ENCODE measurements around the gene SHANK1. TPM values are rescaled to one million over a fixed set of nuclear protein-coding genes. Genes with fewer than 3 reads are reported as not detected.

Gene SHANK1
- total RNA-seq, 4 donors from 2014 or later: 0.21 to 3.3 (median 0.30) TPM; not detected in 1

GRCh38 chr19:50745221-50745620 lies 25.6 kb upstream of the SHANK1 start:
- WGBS, 2 donors: 70 to 78% methylated on average over 10 of the region's 10 CpGs
- Histone ChIP-seq H3K4me3 (no peak overlapping the region), H3K4me1 (no peaks in the 10 kb centered on the region), H3K9me3 (no peaks in the 10 kb centered on the region), H3K27me3 (peaks cover 0 to 4% of the 10 kb centered on the region in 2 donors), H3K27ac (no peak overlapping the region), H3K36me3 (no peaks in the 10 kb centered on the region)
- DNase-seq (ENCODE audit: low spot score in 2 of 2): no peak
- TF ChIP-seq POLR2A (IDR thresholded peaks at IDR 0.05) (no peak), EP300 (IDR thresholded peaks at IDR 0.05) (no peak)
- TF ChIP-seq, protein P1, sequence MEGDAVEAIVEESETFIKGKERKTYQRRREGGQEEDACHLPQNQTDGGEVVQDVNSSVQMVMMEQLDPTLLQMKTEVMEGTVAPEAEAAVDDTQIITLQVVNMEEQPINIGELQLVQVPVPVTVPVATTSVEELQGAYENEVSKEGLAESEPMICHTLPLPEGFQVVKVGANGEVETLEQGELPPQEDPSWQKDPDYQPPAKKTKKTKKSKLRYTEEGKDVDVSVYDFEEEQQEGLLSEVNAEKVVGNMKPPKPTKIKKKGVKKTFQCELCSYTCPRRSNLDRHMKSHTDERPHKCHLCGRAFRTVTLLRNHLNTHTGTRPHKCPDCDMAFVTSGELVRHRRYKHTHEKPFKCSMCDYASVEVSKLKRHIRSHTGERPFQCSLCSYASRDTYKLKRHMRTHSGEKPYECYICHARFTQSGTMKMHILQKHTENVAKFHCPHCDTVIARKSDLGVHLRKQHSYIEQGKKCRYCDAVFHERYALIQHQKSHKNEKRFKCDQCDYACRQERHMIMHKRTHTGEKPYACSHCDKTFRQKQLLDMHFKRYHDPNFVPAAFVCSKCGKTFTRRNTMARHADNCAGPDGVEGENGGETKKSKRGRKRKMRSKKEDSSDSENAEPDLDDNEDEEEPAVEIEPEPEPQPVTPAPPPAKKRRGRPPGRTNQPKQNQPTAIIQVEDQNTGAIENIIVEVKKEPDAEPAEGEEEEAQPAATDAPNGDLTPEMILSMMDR (IDR thresholded peaks at IDR 0.05): no peak

- Histone ChIP-seq H3K4me1 (no peaks in the 10 kb centered on the region), H3K4me3 (no peak overlapping the region), H3K27me3 (peaks cover 0 to 14% of the 10 kb centered on the region in 2 donors), H3K9me3 (no peaks in the 10 kb centered on the region), H3K36me3 (no peaks in the 10 kb centered on the region), H3K27ac (no peak overlapping the region)
- DNase-seq (ENCODE audit: low spot score in 2 of 2): no peak
- WGBS, 2 donors: 86 to 88% methylated on average over 6 of the region's 6 CpGs
- TF ChIP-seq, protein P1 (IDR thresholded peaks at IDR 0.05): no peak
- TF ChIP-seq POLR2A (IDR thresholded peaks at IDR 0.05): no peak
- TF ChIP-seq EP300 (IDR thresholded peaks at IDR 0.05): no peak
Measured at GRCh38 chr19:50743537-50743936, 23.9 kb upstream of the SHANK1 start.

DNA sequence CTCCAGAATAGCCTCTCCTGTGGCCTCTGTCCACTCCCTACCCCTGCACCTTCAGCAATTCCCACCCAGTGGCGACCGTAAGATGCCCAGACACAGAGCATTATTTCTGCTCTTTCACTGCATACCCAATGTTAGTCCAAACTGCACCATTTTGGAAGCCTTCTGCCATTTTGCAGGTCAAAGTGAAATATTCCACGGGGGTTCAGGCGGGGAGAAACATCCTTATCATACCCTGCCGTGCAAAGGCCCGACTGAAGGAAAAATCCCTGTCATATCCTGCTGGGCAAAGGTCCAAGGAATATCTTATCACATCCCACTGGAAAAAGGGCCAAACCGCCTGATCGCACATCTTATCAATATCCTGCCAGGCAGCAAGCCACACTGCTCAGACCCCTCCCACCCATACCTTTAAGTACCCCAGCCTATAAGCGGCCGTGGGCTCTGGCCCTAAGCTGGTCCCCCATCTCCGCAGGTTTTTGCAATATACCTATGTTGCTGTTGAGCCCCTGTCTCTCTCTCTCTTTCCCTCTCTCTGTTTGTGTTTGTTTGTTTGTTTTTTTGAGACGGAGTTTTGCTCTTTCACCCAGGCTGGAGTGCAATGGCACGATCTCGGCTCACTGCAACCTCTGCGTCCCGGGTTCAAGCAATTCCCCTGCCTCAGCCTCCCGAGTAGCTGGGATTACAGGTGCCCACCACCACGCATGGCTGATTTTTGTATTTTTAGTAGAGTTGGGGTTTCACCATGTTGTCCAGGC lies 21.8 kb upstream of the SHANK1 start:
- WGBS, 2 donors: 70 to 73% methylated on average over 18 of the region's 18 CpGs
- H3K36me3 ChIP-seq: no peaks in the 10 kb centered on the region
- TF ChIP-seq POLR2A (IDR thresholded peaks at IDR 0.05) (no peak), EP300 (IDR thresholded peaks at IDR 0.05) (no peak)
- TF ChIP-seq, protein P1 (IDR thresholded peaks at IDR 0.05): no peak
- no peak overlapping the region for H3K4me3 ChIP-seq
- no peak overlapping the region for H3K27ac ChIP-seq
- no peaks in the 10 kb centered on the region for H3K4me1 ChIP-seq
- no peaks in the 10 kb centered on the region for H3K9me3 ChIP-seq
- DNase-seq (ENCODE audit: low spot score in 2 of 2): no peak
- peaks cover 0 to 29% of the 10 kb centered on the region in 2 donors for H3K27me3 ChIP-seq

DNA sequence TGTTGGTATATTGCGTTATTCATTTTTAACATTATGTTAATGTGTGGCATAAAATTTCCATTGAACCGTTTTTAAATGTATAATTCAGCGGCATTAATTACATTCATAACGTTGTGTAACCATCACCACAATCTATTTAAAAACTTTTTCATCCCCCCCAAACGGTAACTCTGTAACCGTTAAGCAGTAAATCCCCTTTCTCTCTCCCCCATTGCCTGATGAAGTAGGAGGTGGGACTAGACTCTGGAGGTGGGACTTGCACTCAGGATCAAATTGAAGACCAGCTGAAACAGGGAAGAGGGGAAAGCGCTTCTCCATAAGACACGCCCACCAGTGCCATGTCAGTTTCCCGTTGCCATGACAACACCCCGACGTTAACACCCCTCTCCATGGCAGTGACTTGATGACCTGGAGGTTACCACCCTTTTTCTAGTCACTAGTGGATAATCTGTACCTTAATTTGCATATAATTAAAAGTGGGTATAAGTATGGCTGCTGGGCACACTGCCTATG lies 20.4 kb upstream of the SHANK1 start:
- H3K4me3 ChIP-seq: no peak overlapping the region
- no peak for TF ChIP-seq EP300 (IDR thresholded peaks at IDR 0.05)
- TF ChIP-seq, protein P1 (IDR thresholded peaks at IDR 0.05): no peak
- TF ChIP-seq POLR2A (IDR thresholded peaks at IDR 0.05): no peak
- H3K27ac ChIP-seq: no peak overlapping the region
- H3K36me3 ChIP-seq: no peaks in the 10 kb centered on the region
- WGBS, 2 donors: 52 to 62% methylated on average over 11 of the region's 11 CpGs
- H3K9me3 ChIP-seq: no peaks in the 10 kb centered on the region
- DNase-seq (ENCODE audit: low spot score in 2 of 2): no peak
- peaks cover 0 to 37% of the 10 kb centered on the region in 2 donors for H3K27me3 ChIP-seq
- H3K4me1 ChIP-seq: no peaks in the 10 kb centered on the region

- Histone ChIP-seq H3K4me1 (no peaks in the 10 kb centered on the region), H3K36me3 (no peaks in the 10 kb centered on the region), H3K4me3 (no peak overlapping the region), H3K9me3 (no peaks in the 10 kb centered on the region), H3K27ac (no peak overlapping the region), H3K27me3 (peaks cover 0 to 37% of the 10 kb centered on the region in 2 donors)
- 77 to 78% methylated on average over 22 to 23 of the region's 23 CpGs for WGBS, 2 donors
- DNase-seq (ENCODE audit: low spot score in 2 of 2): no peak
- TF ChIP-seq EP300 (IDR thresholded peaks at IDR 0.05) (no peak), POLR2A (IDR thresholded peaks at IDR 0.05) (no peak)
- TF ChIP-seq, protein P1 (IDR thresholded peaks at IDR 0.05): no peak
Measured at GRCh38 chr19:50739132-50739913, 19.7 kb upstream of the SHANK1 start.
